ENCODE data around the gene CCDC187.

Gene CCDC187

GRCh38 chr9:136286359-136286986 lies 17.4 kb downstream of the CCDC187 start:
- Histone ChIP-seq H3K9me2 (replicated peaks; ENCODE audit: control insufficient read depth, low read length) (no peaks in the 10 kb centered on the region), H4K20me1 (ENCODE audit: control insufficient read depth, insufficient read depth, low read depth, low read length) (peaks cover 7% of the 10 kb centered on the region; the same call in 1 of the 2 replicates), H3K79me2 (ENCODE audit: control insufficient read depth, low read length) (no peaks in the 10 kb centered on the region), H3K27ac (ENCODE audit: low read depth, low read length) (no peak overlapping the region), H3K4me3 (ENCODE audit: low read length) (no peak overlapping the region), H3K4me1 (ENCODE audit: control insufficient read depth, low read length) (peaks cover 28% of the 10 kb centered on the region), H3K27me3 (ENCODE audit: control insufficient read depth, low read length) (no peaks in the 10 kb centered on the region; the same call in 1 of the 2 replicates), H3K9me3 (ENCODE audit: control insufficient read depth, insufficient read depth, low read length) (no peaks in the 10 kb centered on the region), H3K36me3 (ENCODE audit: control insufficient read depth, low read length) (no peaks in the 10 kb centered on the region), H3F3A (ENCODE audit: control insufficient read depth, insufficient read depth) (no peaks in the 10 kb centered on the region), H3K4me2 (ENCODE audit: low read length) (no peak overlapping the region)
- no peak for TF ChIP-seq EZH2phosphoT487 (IDR thresholded peaks at IDR 0.05; ENCODE audit: borderline replicate concordance, low read length)
- TF ChIP-seq CTCF (IDR thresholded peaks at IDR 0.05; ENCODE audit: low read depth, low read length, poor library complexity, severe bottlenecking) = no peak

- Histone ChIP-seq H3K79me2 (ENCODE audit: control insufficient read depth, low read length) (no peaks in the 10 kb centered on the region), H3K4me2 (ENCODE audit: low read length) (no peak overlapping the region), H3K9me2 (replicated peaks; ENCODE audit: control insufficient read depth, low read length) (no peaks in the 10 kb centered on the region), H3K27me3 (ENCODE audit: control insufficient read depth, low read length) (no peaks in the 10 kb centered on the region; the same call in 1 of the 2 replicates), H3K27ac (ENCODE audit: low read depth, low read length) (no peak overlapping the region), H3K9me3 (ENCODE audit: control insufficient read depth, insufficient read depth, low read length) (no peaks in the 10 kb centered on the region), H4K20me1 (ENCODE audit: control insufficient read depth, insufficient read depth, low read depth, low read length) (peaks cover 7% of the 10 kb centered on the region; the same call in 1 of the 2 replicates), H3F3A (ENCODE audit: control insufficient read depth, insufficient read depth) (no peaks in the 10 kb centered on the region), H3K36me3 (ENCODE audit: control insufficient read depth, low read length) (no peaks in the 10 kb centered on the region), H3K4me1 (ENCODE audit: control insufficient read depth, low read length) (peaks cover 28% of the 10 kb centered on the region), H3K4me3 (ENCODE audit: low read length) (no peak overlapping the region)
- TF ChIP-seq EZH2phosphoT487 (IDR thresholded peaks at IDR 0.05; ENCODE audit: borderline replicate concordance, low read length) = no peak
- TF ChIP-seq CTCF (IDR thresholded peaks at IDR 0.05; ENCODE audit: low read depth, low read length, poor library complexity, severe bottlenecking) = no peak
Observed at GRCh38 chr9:136285501-136286358, 18.2 kb downstream of the CCDC187 start.

GRCh38 chr9:136284951-136285350 lies 18.9 kb downstream of the CCDC187 start:
- Histone ChIP-seq H3K79me2 (ENCODE audit: control insufficient read depth, low read length) (no peaks in the 10 kb centered on the region), H4K20me1 (ENCODE audit: control insufficient read depth, insufficient read depth, low read depth, low read length) (peaks cover 7% of the 10 kb centered on the region; the same call in 1 of the 2 replicates), H3K9me2 (replicated peaks; ENCODE audit: control insufficient read depth, low read length) (no peaks in the 10 kb centered on the region), H3K9me3 (ENCODE audit: control insufficient read depth, insufficient read depth, low read length) (no peaks in the 10 kb centered on the region), H3K4me2 (ENCODE audit: low read length) (no peak overlapping the region), H3F3A (ENCODE audit: control insufficient read depth, insufficient read depth) (no peaks in the 10 kb centered on the region), H3K27me3 (ENCODE audit: control insufficient read depth, low read length) (no peaks in the 10 kb centered on the region; the same call in 1 of the 2 replicates), H3K4me3 (ENCODE audit: low read length) (no peak overlapping the region), H3K27ac (ENCODE audit: low read depth, low read length) (no peak overlapping the region), H3K4me1 (ENCODE audit: control insufficient read depth, low read length) (peaks cover 28% of the 10 kb centered on the region), H3K36me3 (ENCODE audit: control insufficient read depth, low read length) (no peaks in the 10 kb centered on the region)
- TF ChIP-seq EZH2phosphoT487 (IDR thresholded peaks at IDR 0.05; ENCODE audit: borderline replicate concordance, low read length) (no peak), CTCF (IDR thresholded peaks at IDR 0.05; ENCODE audit: low read depth, low read length, poor library complexity, severe bottlenecking) (no peak)
